IMR-90 (cell line): ENCODE results near the gene PPP1CA. TPM values are rescaled to one million over a fixed set of nuclear protein-coding genes. Genes with fewer than 3 reads are reported as not detected.

Source experiments
- ATAC-seq: fragments of 200-7000 bp; cut with Tn5 transposase; 2 replicates; pipeline ENCODE4 v1.9.1; 2020; ENCODE audit warnings: low read depth, mild to moderate bottlenecking, moderate library complexity
- BruUV-seq: library from RNA; stranded (reverse); fragments of 400-500 nt; replicated peaks from 2 replicates; lab custom pipeline; 2021; lab: Mats Ljungman, UMichigan
- CTCF ChIA-PET: fragments of 300-600 bp; formaldehyde crosslinking; extraction: SDS; loops from one replicate; lab custom pipeline; 2021; ENCODE audit warnings: antibody characterized with exemption; lab: Yijun Ruan, JAX
- POLR2A ChIA-PET: fragments of 300-600 bp; sonication (Branson Sonifier 250); formaldehyde crosslinking; loops from one replicate; lab custom pipeline; 2022; ENCODE audit warnings: antibody characterized with exemption; ENCODE audit not compliant: unreplicated experiment; lab: Charles Lee
- DNase-seq: peaks from one replicate; pipeline ENCODE4 v3.0.0; 2013
- H2AFZ ChIP-seq: replicated peaks from 2 replicates; pipeline ENCODE3; 2013; ENCODE audit warnings: low read length, mild to moderate bottlenecking; ENCODE audit not compliant: poor library complexity
- H2AK5ac ChIP-seq: 2 replicates; pipeline ENCODE4 v1.6.1; 2013; ENCODE audit warnings: low read depth, low read length, inconsistent platforms
- H2AK9ac ChIP-seq: replicated peaks from 2 replicates; pipeline ENCODE3; 2013; ENCODE audit warnings: mild to moderate bottlenecking, low read depth, low read length, moderate library complexity; ENCODE audit not compliant: poor library complexity
- H2BK120ac ChIP-seq: 2 replicates; pipeline ENCODE4 v1.6.1; 2013; ENCODE audit warnings: low read depth, low read length, inconsistent platforms
- H2BK15ac ChIP-seq: 3 replicates; pipeline ENCODE4 v1.6.1; 2013; ENCODE audit warnings: low read depth, low read length, inconsistent platforms
- H2BK20ac ChIP-seq: 2 replicates; pipeline ENCODE4 v1.6.1; 2013; ENCODE audit warnings: low read depth, mild to moderate bottlenecking, inconsistent platforms, low read length, moderate library complexity
- H2BK5ac ChIP-seq: 2 replicates; pipeline ENCODE4 v1.6.1; 2013; ENCODE audit warnings: mild to moderate bottlenecking, low read depth, low read length, inconsistent platforms; ENCODE audit not compliant: poor library complexity, severe bottlenecking
- H3K14ac ChIP-seq: replicated peaks from 2 replicates; pipeline ENCODE4 v1.6.1; 2013; ENCODE audit warnings: low read depth, low read length, inconsistent platforms
- H3K18ac ChIP-seq: 2 replicates; pipeline ENCODE4 v1.6.1; 2013; ENCODE audit warnings: low read depth, low read length, control low read depth
- H3K23ac ChIP-seq: 2 replicates; pipeline ENCODE4 v1.6.1; 2013; ENCODE audit warnings: low read depth, low read length, inconsistent platforms
- H3K27ac ChIP-seq: 2 replicates; pipeline ENCODE4 v1.5.1; 2013; ENCODE audit warnings: mild to moderate bottlenecking, control low read depth, low read length; ENCODE audit not compliant: insufficient read depth
- H3K27me3 ChIP-seq: 2 replicates; pipeline ENCODE4 v1.6.1; 2013; ENCODE audit warnings: low read length; ENCODE audit not compliant: control insufficient read depth, insufficient read depth
- H3K36me3 ChIP-seq: 2 replicates; pipeline ENCODE4 v1.6.1; 2013; ENCODE audit warnings: low read length, mixed read lengths; ENCODE audit not compliant: control insufficient read depth, insufficient read depth
- H3K4ac ChIP-seq: 2 replicates; pipeline ENCODE4 v1.6.1; 2013; ENCODE audit warnings: low read depth, low read length, inconsistent platforms
- H3K4me1 ChIP-seq: 2 replicates; pipeline ENCODE4 v1.6.1; 2013; ENCODE audit warnings: low read length, mixed read lengths; ENCODE audit not compliant: control insufficient read depth, insufficient read depth
- H3K4me2 ChIP-seq: 2 replicates; pipeline ENCODE4 v1.6.1; 2013; ENCODE audit warnings: low read depth, mild to moderate bottlenecking, control low read depth, low read length, moderate library complexity
- H3K4me3 ChIP-seq: 2 replicates; pipeline ENCODE4 v1.5.1; 2013; ENCODE audit warnings: low read depth, mild to moderate bottlenecking, control low read depth, low read length, moderate library complexity; ENCODE audit not compliant: insufficient read depth
- H3K56ac ChIP-seq: 2 replicates; pipeline ENCODE4 v1.6.1; 2013; ENCODE audit warnings: low read length, inconsistent platforms; ENCODE audit not compliant: insufficient read depth; ENCODE audit errors: extremely low read depth
- H3K79me1 ChIP-seq, 2 experiments: 2 replicates each; pipeline ENCODE4 v1.6.1; 2013; ENCODE audit warnings: low read length in 2 of 2, inconsistent platforms in 1 of 2, low read depth in 1 of 2
- H3K9ac ChIP-seq: 2 replicates; pipeline ENCODE4 v1.6.1; 2013; ENCODE audit warnings: low read depth, low read length, control low read depth
- H3K9me1 ChIP-seq: 2 replicates; pipeline ENCODE4 v1.6.1; 2013; ENCODE audit warnings: low read length, inconsistent platforms; ENCODE audit not compliant: insufficient read depth
- H3K9me3 ChIP-seq: 2 replicates; pipeline ENCODE4 v1.6.1; 2013; ENCODE audit warnings: low read length; ENCODE audit not compliant: control insufficient read depth, insufficient read depth
- H4K20me1 ChIP-seq: 2 replicates; pipeline ENCODE4 v1.6.1; 2013; ENCODE audit warnings: low read length, inconsistent platforms; ENCODE audit not compliant: insufficient read depth
- H4K5ac ChIP-seq: 2 replicates; pipeline ENCODE4 v1.6.1; 2013; ENCODE audit warnings: mild to moderate bottlenecking, low read depth, low read length, control low read depth
- H4K8ac ChIP-seq, 2 experiments: 2 replicates each; pipeline ENCODE4 v1.6.1; 2013; ENCODE audit warnings: low read depth in 2 of 2, low read length in 2 of 2, control low read depth in 1 of 2, inconsistent platforms in 1 of 2
- H4K91ac ChIP-seq: 2 replicates; pipeline ENCODE4 v1.6.1; 2013; ENCODE audit warnings: low read depth, low read length, inconsistent platforms; ENCODE audit not compliant: insufficient read depth
- BHLHE40 ChIP-seq: fragments of 150-350 bp; IDR thresholded peaks from 2 replicates; pipeline ENCODE4 v1.6.1; 2016; ENCODE audit warnings: mild to moderate bottlenecking, low read depth, low read length
- ELK1 ChIP-seq: fragments of 150-350 bp; IDR thresholded peaks from 2 replicates; pipeline ENCODE4 v1.6.1; 2016; ENCODE audit warnings: low read depth, mild to moderate bottlenecking, low read length, moderate library complexity, borderline replicate concordance
- MAFK ChIP-seq: IDR thresholded peaks from 2 replicates; pipeline ENCODE4 v1.6.1; 2012; ENCODE audit warnings: low read depth, low read length, improper control_type of control experiment
- MXI1 ChIP-seq: IDR thresholded peaks from 2 replicates; pipeline ENCODE4 v1.6.1; 2012; ENCODE audit warnings: low read depth, mild to moderate bottlenecking, low read length, moderate library complexity, borderline replicate concordance
- POLR2A ChIP-seq: IDR thresholded peaks from 2 replicates; pipeline ENCODE4 v1.6.1; 2012; ENCODE audit warnings: mild to moderate bottlenecking, low read depth, low read length
- RCOR1 ChIP-seq: IDR thresholded peaks from 2 replicates; pipeline ENCODE4 v1.6.1; 2012; ENCODE audit warnings: mild to moderate bottlenecking, low read length, improper control_type of control experiment; ENCODE audit not compliant: insufficient replicate concordance
- SMC3 ChIP-seq: fragments of 150-350 bp; IDR thresholded peaks from 2 replicates; pipeline ENCODE4 v1.6.1; 2016; ENCODE audit warnings: low read depth, mild to moderate bottlenecking, antibody characterized with exemption, low read length, moderate library complexity
- WGBS, 2 experiments: methylation state at CpG; one replicate each; pipeline versions ENCODE4 v1.1.5 to v1.1.7; 2013; ENCODE audit warnings: missing lambda C conversion rate in 2 of 2; ENCODE audit not compliant: insufficient read length in 1 of 2; ENCODE audit errors: extremely low coverage in 2 of 2; 5-methylcytosine and 5-hydroxymethylcytosine counted together
- dilution Hi-C: fragments of 300-500 bp; cut with HindIII; formaldehyde crosslinking; loops from one replicate; pipeline ENCODE4 v1.14.3; 2018; ENCODE audit warnings: low sequenced_read_pairs; ENCODE audit not compliant: unreplicated experiment
- in situ Hi-C: fragments of 300-500 bp; cut with MboI; formaldehyde crosslinking; loops from 3 replicates; pipeline ENCODE4 v1.14.3; 2019; ENCODE audit warnings: low sequenced_read_pairs, inconsistent platforms, mixed read lengths
- intact Hi-C: fragments of 100-400 bp; cut with micrococcal nuclease; formaldehyde crosslinking; loops from 2 replicates; pipeline ENCODE4 v1.10.0; 2022
- polyA plus RNA-seq, 3 experiments: library from polyadenylated mRNA; depleted of rRNA; stranded (reverse); fragments of >200 nt; gene quantifications; 2 replicates each; pipeline ENCODE4 v1.2.3, GENCODE V29; 2012; ENCODE audit warnings: low replicate concordance in 1 of 3
- total RNA-seq: library from RNA; depleted of rRNA; stranded (reverse); fragments of >200 nt; gene quantifications from 2 replicates; pipeline ENCODE4 v1.2.3, GENCODE V29; 2012

PPP1CA gene
- total and polyA plus RNA-seq, 2 of the 4 experiments (the other 2 are of a cell fraction): 228 to 313 TPM

- CTCF ChIA-PET: no interaction called here
- H3K27me3 ChIP-seq: no peaks in the 10 kb centered on the region
- H4K20me1 ChIP-seq: no peaks in the 10 kb centered on the region
- H3K9me1 ChIP-seq: peaks cover 5% of the 10 kb centered on the region
- H3K4me3 ChIP-seq: no peak overlapping the region
- TF ChIP-seq POLR2A (no peak), ELK1 (no peak), RCOR1 (no peak), BHLHE40 (no peak), SMC3 (no peak), MXI1 (no peak), MAFK (no peak)
- H4K8ac ChIP-seq: no peak overlapping the region
- intact Hi-C loops: loop anchor here (5.0 kb wide), 1 partner anchor 59 kb away; the partner anchor contains the start of gene AIP
- peaks cover 0 to 4% of the 10 kb centered on the region in 2 experiments; a peak in 1 of 4 replicates for H3K79me1 ChIP-seq
- no peak overlapping the region for H2AFZ ChIP-seq
- BruUV-seq: no TSS peak
- no peak overlapping the region for H3K9ac ChIP-seq
- no peak overlapping the region for H4K5ac ChIP-seq
- no peak overlapping the region for H3K23ac ChIP-seq
- no peak overlapping the region for H4K91ac ChIP-seq
- H3K56ac ChIP-seq: no peak overlapping the region
- POLR2A ChIA-PET: no interaction called here
- no peak overlapping the region for H2BK20ac ChIP-seq
- H3K4me2 ChIP-seq: no peak overlapping the region
- no peak overlapping the region for H2AK5ac ChIP-seq
- dilution Hi-C loops: no loop called here
- no peak overlapping the region for H3K14ac ChIP-seq
- H3K36me3 ChIP-seq: no peaks in the 10 kb centered on the region
- H3K27ac ChIP-seq: no peak overlapping the region
- WGBS, 2 experiments: 64% methylated on average over 4 of the region's 6 CpGs; no CpG with 5 or more reads in 1 of the 2 experiments
- DNase-seq (no peak), ATAC-seq (no peak)
- H2AK9ac ChIP-seq: no peak overlapping the region
- no peak overlapping the region for H3K18ac ChIP-seq
- in situ Hi-C loops: no loop called here
- no peak overlapping the region for H2BK15ac ChIP-seq
- H2BK5ac ChIP-seq: no peak overlapping the region
- H3K4ac ChIP-seq: no peak overlapping the region
- H3K9me3 ChIP-seq: no peaks in the 10 kb centered on the region
- H3K4me1 ChIP-seq: peaks cover 6% of the 10 kb centered on the region
- H2BK120ac ChIP-seq: no peak overlapping the region
Measured at GRCh38 chr11:67422891-67423290, 21.2 kb upstream of the PPP1CA start.
